Measurements from ENCODE around the gene IL18R1. TPM values are rescaled to one million over a fixed set of nuclear protein-coding genes. Genes with fewer than 3 reads are reported as not detected.

Gene IL18R1
- total and polyA plus RNA-seq, 11 donors, result 0.50 to 4.3 (median 1.8) TPM

DNA sequence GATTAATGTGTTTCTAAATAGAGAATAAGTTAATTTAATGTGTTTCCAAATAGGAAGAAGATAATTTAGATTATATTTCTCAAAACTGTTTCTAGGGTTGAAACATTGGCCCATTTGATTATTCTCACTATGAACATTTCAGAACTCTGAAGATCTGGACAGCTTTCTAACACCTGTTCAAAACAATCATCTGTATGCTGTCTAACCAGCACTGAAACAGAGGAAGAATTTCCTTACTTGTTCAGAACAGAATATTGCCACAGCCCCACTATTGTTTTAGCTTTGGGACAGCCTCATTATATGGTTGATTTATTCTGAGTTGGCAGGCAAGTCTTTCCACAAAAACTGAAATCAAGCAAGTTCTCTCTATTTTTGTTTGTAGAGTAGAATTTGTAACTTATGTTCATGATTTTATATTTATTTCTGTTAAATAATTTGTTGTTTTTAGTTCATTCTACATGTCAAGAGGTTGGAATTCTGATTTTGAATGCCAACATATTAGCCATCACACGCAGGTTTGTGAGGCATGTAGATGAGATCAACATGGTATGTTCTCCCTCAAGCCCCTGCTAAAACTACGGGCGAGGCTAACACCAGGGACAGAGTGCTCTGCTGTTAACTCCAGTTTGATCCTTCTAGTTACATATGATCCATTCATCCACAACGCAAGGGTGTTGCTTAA is 78.5 kb downstream of the IL18R1 start:
- Histone ChIP-seq H3K36me3 (no peaks in the 10 kb centered on the region), H3K4me3 (no peak overlapping the region), H3K9me3 (no peaks in the 10 kb centered on the region), H3K27ac (no peak overlapping the region), H3K4me1 (peaks cover 0 to 34% (median 0%) of the 10 kb centered on the region in 12 donors), H3K27me3 (peaks cover 0 to 3% (median 0%) of the 10 kb centered on the region in 9 donors)
- no peak for TF ChIP-seq POLR2A (IDR thresholded peaks at IDR 0.05)
- TF ChIP-seq, protein P1, sequence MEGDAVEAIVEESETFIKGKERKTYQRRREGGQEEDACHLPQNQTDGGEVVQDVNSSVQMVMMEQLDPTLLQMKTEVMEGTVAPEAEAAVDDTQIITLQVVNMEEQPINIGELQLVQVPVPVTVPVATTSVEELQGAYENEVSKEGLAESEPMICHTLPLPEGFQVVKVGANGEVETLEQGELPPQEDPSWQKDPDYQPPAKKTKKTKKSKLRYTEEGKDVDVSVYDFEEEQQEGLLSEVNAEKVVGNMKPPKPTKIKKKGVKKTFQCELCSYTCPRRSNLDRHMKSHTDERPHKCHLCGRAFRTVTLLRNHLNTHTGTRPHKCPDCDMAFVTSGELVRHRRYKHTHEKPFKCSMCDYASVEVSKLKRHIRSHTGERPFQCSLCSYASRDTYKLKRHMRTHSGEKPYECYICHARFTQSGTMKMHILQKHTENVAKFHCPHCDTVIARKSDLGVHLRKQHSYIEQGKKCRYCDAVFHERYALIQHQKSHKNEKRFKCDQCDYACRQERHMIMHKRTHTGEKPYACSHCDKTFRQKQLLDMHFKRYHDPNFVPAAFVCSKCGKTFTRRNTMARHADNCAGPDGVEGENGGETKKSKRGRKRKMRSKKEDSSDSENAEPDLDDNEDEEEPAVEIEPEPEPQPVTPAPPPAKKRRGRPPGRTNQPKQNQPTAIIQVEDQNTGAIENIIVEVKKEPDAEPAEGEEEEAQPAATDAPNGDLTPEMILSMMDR (IDR thresholded peaks at IDR 0.05), result no peak
- ATAC-seq (no peak), DNase-seq (no peak)
- WGBS, 4 donors, result 92 to 96% (median 95%) methylated on average over 4 of the region's 4 CpGs
- intact Hi-C loops (cut with DNase I), result no loop called here

DNA sequence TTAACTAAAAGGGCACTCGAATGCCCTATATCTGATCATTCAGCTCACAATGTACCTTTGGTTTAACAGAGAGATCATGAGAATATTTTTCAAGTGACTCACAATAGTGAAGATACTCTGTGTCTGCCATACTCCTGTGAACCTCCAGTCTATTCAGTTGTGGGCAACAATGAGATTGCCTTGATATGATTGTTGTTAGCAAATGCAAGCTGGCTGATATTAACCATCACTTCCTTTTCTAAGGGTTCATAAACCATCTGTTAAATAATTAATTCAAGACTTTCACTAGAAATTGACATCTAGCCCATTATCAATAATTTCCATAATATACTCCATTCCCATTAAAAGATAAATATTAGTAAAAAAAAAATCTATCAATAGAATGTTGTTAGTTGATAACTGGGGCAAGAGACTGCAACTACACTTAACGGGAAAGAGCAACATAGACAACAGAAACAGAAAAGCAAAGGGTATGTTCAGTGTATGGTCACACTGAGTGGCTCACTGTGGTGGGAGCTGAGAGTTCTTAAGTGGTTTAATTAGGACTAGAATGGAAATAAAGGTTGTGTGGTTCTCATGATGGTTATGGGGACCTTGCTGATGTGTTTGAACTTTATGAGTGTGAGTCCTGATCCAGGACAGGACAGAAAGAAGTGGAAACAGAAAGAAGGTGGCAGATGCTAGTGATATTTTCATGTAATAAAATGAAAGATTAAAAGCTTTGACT is 79.2 kb downstream of the IL18R1 start:
- Histone ChIP-seq H3K4me3 (no peak overlapping the region), H3K9me3 (no peaks in the 10 kb centered on the region), H3K36me3 (no peaks in the 10 kb centered on the region), H3K27ac (no peak overlapping the region), H3K27me3 (peaks cover 0 to 3% (median 0%) of the 10 kb centered on the region in 9 donors), H3K4me1 (peaks cover 0 to 29% (median 0%) of the 10 kb centered on the region in 12 donors)
- intact Hi-C loops (cut with DNase I), result no loop called here
- TF ChIP-seq, protein P1 (IDR thresholded peaks at IDR 0.05), result no peak
- no peak for TF ChIP-seq POLR2A (IDR thresholded peaks at IDR 0.05)
- no peak for DNase-seq
- WGBS, 4 donors, result 90 to 93% (median 92%) methylated on average over 2 of the region's 2 CpGs
- no peak for ATAC-seq

DNA sequence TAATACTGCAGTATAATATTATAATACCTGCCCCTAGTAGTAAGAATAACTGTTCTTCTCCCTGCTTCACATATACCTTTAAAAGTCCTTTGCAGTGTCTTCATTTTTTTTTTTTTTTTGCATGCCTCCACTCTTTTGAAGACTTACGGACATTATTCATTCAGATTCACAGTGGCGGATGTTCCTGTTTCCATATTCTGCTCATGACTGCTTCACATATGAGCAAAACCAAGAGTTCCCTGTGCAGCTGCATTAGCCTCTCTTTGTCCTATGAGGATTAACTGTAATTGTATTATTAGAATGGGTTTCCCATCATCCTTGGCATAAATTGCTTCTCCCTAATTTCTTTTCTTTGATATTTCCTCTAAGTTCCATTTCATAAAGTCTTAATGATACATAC is 80.1 kb downstream of the IL18R1 start:
- TF ChIP-seq POLR2A (IDR thresholded peaks at IDR 0.05), result no peak
- TF ChIP-seq, protein P1 (IDR thresholded peaks at IDR 0.05), result no peak
- Histone ChIP-seq H3K27ac (peak overlapping the region in 1 of 12 donors; percentile 38), H3K4me1 (peaks cover 0 to 27% (median 0%) of the 10 kb centered on the region in 12 donors), H3K9me3 (no peaks in the 10 kb centered on the region), H3K27me3 (peaks cover 0 to 3% (median 0%) of the 10 kb centered on the region in 9 donors), H3K36me3 (no peaks in the 10 kb centered on the region), H3K4me3 (peak overlapping the region in 1 of 12 donors; percentile 1)
- no peak for DNase-seq
- ATAC-seq, result no peak
- intact Hi-C loops (cut with DNase I), result no loop called here
- 63 to 75% (median 68%) methylated on average over 2 of the region's 2 CpGs for WGBS, 4 donors

DNA sequence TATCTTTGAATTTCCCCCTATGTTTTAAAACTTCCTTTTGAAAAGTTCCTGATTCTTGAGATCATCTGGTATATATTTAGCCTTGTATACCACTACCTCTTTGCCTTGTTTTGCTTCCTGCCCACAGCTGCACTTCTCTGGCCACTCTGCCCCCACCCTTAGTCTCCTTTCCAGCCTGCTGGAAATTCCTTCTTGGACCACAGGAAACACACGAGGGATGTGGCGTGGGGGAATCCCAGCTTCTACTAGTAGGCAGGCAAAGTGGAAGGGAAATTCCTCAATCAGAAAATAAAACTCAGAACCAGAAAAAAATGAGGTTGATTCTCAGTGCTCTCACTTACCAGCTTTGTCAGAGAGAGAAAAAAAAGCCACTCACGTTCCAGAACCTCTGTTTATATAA is 80.7 kb downstream of the IL18R1 start:
- intact Hi-C loops (cut with DNase I), result no loop called here
- peak overlapping the region in 1 of 12 donors; percentile 38 for H3K27ac ChIP-seq
- ATAC-seq, result peak in 1 of 4 donors; percentile 86
- peak in 2 of 5 donors; percentile 15 to 24 for DNase-seq
- H3K27me3 ChIP-seq, result no peaks in the 10 kb centered on the region
- no peaks in the 10 kb centered on the region for H3K9me3 ChIP-seq
- no peaks in the 10 kb centered on the region for H3K36me3 ChIP-seq
- peak overlapping the region in 1 of 12 donors; percentile 1 for H3K4me3 ChIP-seq
- 18 to 28% (median 25%) methylated on average over 3 of the region's 3 CpGs for WGBS, 4 donors
- TF ChIP-seq, protein P1 (IDR thresholded peaks at IDR 0.05), result no peak
- TF ChIP-seq POLR2A (IDR thresholded peaks at IDR 0.05), result no peak
- peaks cover 0 to 27% (median 0%) of the 10 kb centered on the region in 12 donors for H3K4me1 ChIP-seq
